ENCODE measurements around the gene C1orf53.
"Not testable (repeated sequence)": the region's sequence is repeated elsewhere in the genome, so short reads cannot be mapped to it uniquely, and the experiment has no call there.

C1orf53 gene

DNA sequence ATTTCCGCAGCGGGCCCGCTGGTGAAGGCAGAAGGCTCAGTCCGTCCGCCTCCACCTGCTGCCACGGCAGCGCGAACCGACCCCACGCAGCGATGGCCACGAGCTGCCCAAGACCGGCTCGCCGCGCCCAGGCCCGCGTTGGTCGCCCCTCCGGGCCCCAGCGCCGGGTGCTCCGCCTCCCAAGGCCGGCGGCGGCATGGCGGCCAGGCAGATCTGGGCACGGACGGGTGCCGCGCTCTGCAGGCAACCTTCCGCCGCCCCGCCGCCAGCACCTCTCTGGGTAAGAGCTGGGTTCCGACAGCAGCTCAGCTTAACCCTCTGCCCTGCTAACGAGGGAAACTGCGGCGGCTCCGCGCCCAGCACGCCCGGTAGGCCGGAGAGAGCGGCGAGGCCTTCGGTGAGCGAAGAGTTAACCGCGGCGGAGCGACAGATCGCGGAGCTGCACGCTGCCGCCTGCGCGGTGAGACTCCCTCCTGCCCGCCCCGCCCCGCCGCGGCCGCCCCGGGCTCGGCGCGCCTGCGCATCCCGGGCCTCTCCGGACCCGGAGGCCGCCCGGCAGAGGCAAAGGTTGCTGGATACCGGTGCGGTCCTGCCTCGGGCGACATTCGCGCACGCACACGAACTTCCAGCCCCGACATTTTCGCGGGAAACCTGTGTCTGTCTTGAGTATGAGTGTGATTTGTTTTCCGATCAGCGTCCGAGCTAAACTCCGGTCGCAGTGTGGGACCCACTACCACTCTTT, at the start of gene C1orf53:
C1orf53 (plus strand) TSS at position 177 of the 742 bp plus-strand sequence; CDS start at position 197, 20 bp downstream.
- DNase-seq, result peak; percentile 59

- DNase-seq, result not testable (repeated sequence)
Measured at GRCh38 chr1:197855751-197856150, 46.7 kb upstream of the C1orf53 start.

DNA sequence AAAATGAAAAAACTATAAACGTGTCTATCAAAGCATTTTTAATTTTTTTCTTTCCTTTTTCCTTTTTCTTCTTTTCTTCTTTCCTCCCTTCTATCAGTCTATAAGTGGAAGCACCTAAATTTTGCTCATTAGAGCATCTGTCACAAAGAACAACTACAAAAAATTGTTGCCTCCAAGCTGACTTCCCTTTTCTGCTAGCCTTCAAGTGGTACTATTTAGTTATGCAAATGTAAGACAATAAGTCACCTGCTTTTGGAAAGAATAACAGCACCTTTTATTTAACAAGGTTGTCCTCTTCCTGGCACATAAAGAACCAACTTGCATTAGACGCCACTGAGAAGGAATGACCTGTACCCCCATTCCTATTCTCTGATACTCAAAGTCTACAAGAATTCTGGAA, 45.0 kb upstream of the C1orf53 start:
- DNase-seq, result no peak

DNA sequence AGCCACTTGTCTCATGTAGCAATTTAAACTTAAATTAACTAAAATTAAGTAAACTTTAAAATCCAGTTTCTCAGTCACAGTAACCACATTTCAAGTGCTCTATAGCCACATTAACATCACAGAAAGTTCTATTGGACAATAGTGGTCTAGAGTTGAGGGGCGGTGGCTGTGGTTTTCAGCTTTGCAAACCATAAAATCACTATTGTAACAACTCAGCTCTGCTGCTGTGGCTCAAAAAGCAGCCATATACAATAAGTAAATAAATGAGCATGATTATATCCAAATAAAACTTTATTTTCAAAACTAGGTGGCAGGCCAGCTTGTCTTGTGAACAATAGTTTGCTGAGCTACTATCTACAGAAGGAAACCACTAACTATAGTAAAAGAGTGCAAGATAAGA, 43.4 kb upstream of the C1orf53 start:
- no peak for DNase-seq

DNA sequence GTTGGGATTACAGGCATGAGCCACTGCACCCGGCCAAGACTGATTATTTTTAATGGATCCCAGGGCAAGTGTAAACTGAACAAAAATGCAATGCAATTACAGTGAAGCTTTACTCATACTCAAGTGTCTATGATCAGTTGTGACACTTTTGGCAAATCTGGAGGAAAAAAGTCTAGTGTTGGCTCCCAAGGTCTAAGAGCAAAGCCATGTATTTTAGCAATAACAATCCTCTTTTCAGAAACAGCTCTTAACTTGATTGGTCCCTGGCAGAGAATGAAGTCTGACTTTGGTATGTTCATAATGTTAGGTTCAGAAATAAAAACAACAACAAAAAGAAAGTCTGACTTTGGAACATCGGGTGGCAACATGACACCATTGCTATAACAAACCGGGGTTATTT, 40.2 kb upstream of the C1orf53 start:
- no peak for DNase-seq

GRCh38 chr1:197862671-197863070, 39.8 kb upstream of the C1orf53 start:
- DNase-seq, result no peak

GRCh38 chr1:197865809-197866208, 36.6 kb upstream of the C1orf53 start:
- no peak for DNase-seq

- DNase-seq, result peak; percentile 21
Measured at GRCh38 chr1:197868751-197869489, 33.5 kb upstream of the C1orf53 start.

- DNase-seq, result no peak
Measured at GRCh38 chr1:197869490-197870077, 32.8 kb upstream of the C1orf53 start.

GRCh38 chr1:197876894-197877293, 25.5 kb upstream of the C1orf53 start:
- no peak for DNase-seq

DNA sequence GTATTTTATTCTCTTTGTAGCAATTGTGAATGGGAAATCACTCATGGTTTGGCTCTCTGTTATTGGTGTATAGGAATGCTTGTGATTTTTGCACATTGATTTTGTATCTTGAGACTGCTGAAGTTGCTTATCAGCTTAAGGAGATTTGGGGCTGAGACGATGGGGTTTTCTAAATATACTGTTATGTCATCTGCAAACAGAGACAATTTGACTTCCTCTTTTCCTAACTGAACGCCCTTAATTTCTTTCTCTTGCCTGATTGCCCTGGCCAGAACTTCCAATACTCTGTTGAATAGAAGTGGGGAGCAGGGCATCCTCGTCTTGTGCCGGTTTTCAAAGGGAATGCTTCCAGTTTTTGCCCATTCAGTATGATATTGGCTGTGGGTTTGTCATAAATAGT, 22.0 kb upstream of the C1orf53 start:
- not testable (repeated sequence) for DNase-seq

DNA sequence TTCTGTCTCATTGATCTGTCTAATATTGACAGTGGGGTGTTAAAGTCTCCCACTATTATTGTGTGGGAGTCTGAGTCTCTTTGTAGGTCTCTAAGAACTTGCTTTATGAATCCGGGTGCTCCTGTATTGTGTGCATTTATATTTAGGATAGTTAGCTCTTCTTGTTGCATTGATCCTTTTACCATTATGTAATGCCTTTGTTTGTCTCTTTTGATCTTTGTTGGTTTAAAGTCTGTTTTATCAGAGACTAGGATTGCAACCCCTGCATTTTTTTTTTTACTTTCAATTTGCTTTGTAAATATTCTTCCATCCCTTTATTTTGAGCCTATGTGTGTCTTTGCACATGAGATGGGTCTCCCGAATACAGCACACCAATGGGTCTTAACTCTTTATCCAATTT, 20.2 kb upstream of the C1orf53 start:
- not testable (repeated sequence) for DNase-seq

DNA sequence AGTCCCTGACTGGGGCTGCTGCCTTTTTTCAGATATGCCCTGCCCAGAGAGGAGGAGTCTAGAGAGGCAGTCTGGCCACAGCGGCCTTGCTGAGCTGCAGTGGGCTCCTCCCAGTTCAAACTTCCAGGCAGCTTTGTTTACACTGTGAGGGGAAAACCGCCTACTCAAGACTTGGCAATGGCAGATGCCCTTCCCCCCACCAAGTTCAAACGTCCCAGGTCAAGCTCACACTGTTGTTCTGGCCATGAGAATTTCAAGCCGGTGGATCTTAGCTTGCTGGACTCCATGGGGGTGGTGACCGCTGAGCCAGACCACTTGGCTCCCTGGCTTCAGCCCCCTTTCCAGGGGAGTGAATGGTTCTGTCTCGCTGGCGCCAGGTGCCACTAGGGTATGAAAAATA, 18.3 kb upstream of the C1orf53 start:
- no peak for DNase-seq

- no peak for DNase-seq
Measured at GRCh38 chr1:197890936-197891335, 11.5 kb upstream of the C1orf53 start.

DNA sequence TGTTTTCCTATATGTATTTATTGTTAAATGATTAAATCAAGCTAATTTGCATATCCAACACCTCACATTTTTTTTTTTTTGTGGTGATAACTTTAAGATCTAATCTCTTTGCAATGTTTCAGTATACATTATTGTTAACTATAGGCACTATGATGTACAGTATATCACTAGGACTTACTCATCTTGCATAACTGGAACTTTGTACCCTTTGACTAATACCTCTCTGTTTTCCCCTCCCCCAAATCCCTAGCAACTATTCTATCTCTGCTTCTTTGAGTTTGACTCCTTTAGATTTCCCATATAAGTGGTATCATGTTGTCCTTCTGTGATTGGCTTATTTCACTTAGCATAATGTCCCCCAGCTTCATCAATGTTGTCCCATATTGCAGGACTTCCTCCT, 9.7 kb upstream of the C1orf53 start:
- DNase-seq, result no peak

GRCh38 chr1:197896301-197896700, 6.1 kb upstream of the C1orf53 start:
- DNase-seq, result no peak

DNA sequence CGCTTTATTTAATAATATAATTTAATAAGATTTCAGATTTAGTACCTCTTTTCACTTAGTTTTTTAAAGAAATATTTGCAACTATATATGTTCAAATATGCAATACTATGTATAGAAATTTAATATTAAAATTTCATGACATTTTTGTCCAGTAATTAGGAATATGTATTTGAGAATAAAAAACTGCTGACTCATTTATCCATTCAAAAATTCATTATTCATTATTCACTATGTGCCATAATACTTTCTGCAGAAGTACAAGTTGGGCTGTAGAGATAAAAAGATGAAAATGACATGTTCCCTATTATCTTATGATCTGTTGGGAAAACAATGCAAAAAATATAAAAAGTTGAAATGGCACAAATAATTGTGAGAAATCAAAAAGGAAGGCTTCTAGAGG, 3.4 kb upstream of the C1orf53 start:
- DNase-seq, result no peak

- peak; percentile 59 for DNase-seq
Measured at GRCh38 chr1:197902131-197902453, 338 bp upstream of the C1orf53 start.

GRCh38 chr1:197903196-197903514, 725 bp downstream of the C1orf53 start:
- DNase-seq, result no peak

- no peak for DNase-seq
Measured at GRCh38 chr1:197904126-197904787, 1.8 kb downstream of the C1orf53 start.

GRCh38 chr1:197905699-197906351, 3.4 kb downstream of the C1orf53 start:
- no peak for DNase-seq

GRCh38 chr1:197907846-197908616, 5.6 kb downstream of the C1orf53 start:
- DNase-seq, result no peak

All from KG1 (cell line).